Coronary artery (tissue), 2 donors: Measurements from ENCODE around the gene KCNRG.
A peak's percentile ranks its signal among the peaks of the same experiment; 100 is the strongest.

ENCODE experiments used
- DNase-seq: peaks from one replicate; pipeline ENCODE4 v3.0.0-alpha.2; 2017; ENCODE audit warnings: low spot score
- H3K27ac ChIP-seq, 2 donors: fragments of 200-600 bp; sonication (generic); one replicate each; pipeline ENCODE4 v1.5.1; 2016 to 2019
- H3K4me3 ChIP-seq: fragments of 200-600 bp; sonication (generic); 2 replicates; pipeline ENCODE4 v1.5.1; 2016; ENCODE audit warnings: mild to moderate bottlenecking, moderate library complexity
- TF ChIP-seq, protein P1 (sequence below): fragments of 200-600 bp; sonication (generic); IDR thresholded peaks from one replicate; pipeline ENCODE4 v1.5.1; 2019; ENCODE audit warnings: antibody characterized with exemption

KCNRG gene

DNA sequence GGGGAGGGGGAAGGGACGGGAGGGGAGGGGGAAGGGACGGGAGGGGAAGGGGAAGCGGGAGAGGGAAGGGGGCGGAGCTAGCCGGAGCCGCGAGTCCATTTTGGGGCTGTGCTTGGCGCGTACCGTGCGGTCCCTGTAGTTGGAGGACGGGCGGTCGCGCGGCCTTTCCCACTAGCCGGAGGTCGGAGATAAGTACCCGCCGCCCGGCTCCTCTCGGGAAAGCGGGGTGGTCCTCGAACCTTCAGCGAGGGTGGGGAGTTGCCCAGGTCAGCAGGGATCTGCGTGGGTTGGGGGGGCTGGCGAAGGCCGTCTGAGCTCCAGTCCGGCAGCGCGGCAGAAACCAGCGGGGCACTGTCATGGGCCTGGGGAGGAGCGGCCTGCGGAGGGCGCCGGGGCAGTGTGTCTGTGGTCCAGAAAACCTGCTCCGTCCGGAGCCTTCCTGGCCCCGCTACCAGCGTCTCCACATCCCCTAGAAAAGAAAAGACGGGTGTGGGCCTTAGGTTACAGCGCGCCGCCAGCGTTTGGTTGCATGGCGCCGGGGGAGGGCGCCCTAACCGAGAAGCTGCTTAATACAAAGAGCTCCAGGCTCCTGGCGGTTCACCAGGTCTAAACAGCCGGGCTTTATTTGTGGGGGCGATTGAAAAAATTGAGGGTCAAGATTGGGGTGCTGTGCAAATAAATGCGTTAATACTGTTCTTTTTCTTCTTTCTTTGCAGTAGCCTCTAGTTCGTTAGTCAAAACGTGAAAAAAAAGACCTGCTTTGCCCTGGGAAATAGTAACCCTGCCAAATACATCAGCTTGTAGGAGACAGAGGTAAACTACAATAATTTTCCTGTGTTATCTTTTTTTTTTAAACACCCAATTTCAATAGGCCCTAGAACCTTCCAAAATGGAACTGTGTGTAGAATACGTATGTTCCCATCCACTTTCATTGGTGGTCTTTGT lies 18.0 kb upstream of the KCNRG start, which contains the start of gene TRIM13:
Gene TRIM13 (plus strand): TSS at position 92 of the 945 bp plus-strand sequence. CDS start 14,899 bp downstream, outside the sequence.
- peak; percentile 93 for DNase-seq
- H3K4me3 ChIP-seq = peak within 1 kb of the TSS; percentile 98
- peak within 1 kb of the TSS; percentile 96 to 100 for H3K27ac ChIP-seq
- TF ChIP-seq, protein P1, sequence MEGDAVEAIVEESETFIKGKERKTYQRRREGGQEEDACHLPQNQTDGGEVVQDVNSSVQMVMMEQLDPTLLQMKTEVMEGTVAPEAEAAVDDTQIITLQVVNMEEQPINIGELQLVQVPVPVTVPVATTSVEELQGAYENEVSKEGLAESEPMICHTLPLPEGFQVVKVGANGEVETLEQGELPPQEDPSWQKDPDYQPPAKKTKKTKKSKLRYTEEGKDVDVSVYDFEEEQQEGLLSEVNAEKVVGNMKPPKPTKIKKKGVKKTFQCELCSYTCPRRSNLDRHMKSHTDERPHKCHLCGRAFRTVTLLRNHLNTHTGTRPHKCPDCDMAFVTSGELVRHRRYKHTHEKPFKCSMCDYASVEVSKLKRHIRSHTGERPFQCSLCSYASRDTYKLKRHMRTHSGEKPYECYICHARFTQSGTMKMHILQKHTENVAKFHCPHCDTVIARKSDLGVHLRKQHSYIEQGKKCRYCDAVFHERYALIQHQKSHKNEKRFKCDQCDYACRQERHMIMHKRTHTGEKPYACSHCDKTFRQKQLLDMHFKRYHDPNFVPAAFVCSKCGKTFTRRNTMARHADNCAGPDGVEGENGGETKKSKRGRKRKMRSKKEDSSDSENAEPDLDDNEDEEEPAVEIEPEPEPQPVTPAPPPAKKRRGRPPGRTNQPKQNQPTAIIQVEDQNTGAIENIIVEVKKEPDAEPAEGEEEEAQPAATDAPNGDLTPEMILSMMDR = peak; percentile 47

DNA sequence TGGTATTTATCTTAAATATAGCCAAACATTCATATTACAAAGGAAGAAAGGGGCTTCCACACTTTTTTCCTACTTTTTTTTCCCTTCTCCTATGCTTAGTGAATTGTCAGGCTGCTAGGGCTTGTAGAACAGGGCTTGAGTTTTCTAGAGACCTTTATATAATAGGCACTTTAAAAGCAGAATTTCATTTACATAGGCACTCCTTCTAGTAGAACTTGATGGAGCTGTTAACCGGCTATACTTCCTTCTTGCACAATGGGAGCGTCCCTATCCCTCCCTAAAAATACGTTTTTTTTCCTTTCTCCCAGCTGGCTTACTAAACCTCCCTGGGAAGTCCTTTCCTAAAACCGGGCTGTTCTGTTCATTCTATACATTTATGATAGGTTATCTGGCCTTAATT lies 17.3 kb upstream of the KCNRG start:
- DNase-seq = no peak
- peak overlapping the region; percentile 98 for H3K4me3 ChIP-seq
- TF ChIP-seq, protein P1 = no peak
- peak overlapping the region; percentile 94 to 100 for H3K27ac ChIP-seq

DNA sequence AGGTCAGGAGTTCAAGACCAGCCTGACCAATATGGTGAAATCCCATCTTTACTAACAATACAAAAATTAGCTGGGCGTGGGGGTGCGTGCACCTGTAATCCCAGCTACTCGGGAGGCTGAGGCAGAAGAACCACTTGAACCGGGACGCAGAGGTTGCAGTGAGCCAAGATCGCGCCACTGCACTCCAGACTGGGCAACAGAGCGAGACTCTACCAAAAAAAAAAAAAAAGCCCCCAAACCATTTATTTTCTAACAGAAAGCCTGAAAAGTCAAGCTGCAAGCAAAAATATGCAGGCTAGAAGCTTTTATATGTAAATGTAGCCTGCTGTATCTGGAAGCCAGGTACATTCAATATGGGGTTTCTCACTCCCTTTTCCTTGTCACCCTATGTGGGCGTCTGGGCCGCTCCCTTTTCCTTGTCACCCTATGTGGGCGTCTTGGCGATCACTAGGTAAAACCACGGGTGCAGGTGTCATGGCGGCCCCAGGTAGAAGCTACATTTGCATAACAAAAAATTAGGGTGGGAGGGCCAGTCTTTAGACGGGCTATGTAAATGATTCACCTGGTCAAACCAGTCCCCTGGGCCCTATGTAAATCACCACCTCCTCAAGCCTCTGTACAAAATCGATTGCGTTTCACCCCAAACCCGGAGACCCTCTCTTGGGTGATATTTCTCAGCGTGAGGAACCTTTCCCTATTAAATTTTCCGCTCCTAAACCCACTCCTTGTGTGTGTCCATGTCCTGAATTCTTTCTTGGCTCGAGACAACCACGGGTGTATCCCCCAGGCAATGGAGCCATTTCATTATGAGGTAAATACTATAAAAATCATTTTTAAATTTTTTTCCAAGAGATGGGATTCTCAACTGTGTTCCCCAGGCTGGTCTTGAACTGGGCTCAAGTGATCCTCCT lies 16.3 kb upstream of the KCNRG start:
- no peak for DNase-seq
- peak overlapping the region; percentile 94 to 100 for H3K27ac ChIP-seq
- TF ChIP-seq, protein P1 = no peak
- H3K4me3 ChIP-seq = peak overlapping the region; percentile 98

DNA sequence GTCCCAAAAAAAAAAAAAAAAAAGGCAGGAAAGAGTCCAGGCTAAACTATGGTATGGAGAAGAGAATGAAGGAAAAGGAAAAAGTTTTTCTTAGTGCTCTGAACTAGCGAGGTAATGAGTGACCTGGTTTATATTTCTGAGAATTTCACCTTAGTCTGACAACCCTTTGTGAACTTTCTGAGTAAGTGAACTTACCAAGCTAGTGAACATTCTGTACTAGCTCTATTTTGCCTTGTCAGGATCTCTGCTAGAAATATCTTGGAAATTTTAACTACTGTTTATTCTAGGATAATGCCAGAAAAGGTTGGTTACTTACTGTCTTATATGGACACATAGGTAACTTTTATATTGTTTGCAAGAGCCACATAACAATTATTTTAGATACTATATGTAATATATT lies 14.0 kb upstream of the KCNRG start:
- DNase-seq = no peak
- TF ChIP-seq, protein P1 = no peak
- H3K4me3 ChIP-seq = no peak overlapping the region
- H3K27ac ChIP-seq = peak overlapping the region in 1 of 2 donors; percentile 45

DNA sequence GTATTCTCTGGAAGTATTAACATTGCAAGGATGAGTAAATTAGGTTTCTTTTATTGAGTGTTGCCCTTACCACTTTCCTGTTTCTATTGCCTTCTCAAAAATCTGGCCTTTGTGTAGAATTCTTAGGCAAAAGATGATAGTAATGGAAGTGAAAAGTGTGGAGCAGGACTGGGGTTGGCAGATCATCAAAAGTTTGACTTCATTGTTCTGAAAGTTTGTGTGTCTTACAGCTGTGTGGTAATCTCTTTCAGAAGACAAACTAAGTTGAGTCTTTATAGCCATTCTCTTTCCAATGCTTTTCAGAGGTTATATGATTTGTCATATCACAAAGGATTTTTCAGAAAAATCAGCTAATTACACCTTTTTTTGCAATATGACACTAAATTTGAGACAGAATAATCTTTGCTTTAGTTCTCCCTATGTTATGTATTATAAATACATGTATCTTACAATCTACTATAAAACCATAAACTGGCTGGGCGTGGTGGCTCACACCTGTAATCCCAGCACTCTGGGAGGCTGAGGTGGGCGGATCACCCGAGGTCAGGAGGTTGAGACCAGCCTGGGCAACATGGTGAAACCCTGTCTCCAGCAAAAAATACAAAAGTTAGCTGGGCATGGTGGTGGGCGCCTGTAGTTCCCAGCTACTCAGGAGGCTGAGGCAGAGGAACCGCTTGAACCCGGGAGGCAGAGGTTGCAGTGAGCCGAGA lies 8.7 kb upstream of the KCNRG start:
- TF ChIP-seq, protein P1 = no peak

DNA sequence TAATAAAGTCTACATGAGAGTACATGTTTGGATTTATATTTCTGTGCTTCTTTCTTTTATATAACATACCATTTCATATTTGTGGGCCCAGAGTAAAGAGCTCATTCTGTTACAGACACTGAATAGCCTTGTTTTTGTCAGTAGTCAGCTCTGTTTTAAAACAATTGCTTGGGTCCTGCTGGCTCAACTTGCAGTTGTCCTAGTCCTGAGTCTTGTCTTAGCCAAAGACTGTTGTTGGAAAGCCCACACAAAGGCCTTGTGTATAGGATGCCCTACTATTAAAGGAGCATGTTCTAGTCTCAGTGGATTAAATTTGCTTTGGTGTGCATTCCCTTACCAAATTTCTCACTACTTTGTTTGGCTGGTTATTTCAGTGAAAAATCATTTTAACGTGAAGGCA lies 3.8 kb upstream of the KCNRG start:
- TF ChIP-seq, protein P1 = no peak
- no peak for DNase-seq

More for the DNA sequence above, 8.7 kb upstream of the KCNRG start:
- H3K27ac ChIP-seq = no peak overlapping the region
- no peak for DNase-seq
- H3K4me3 ChIP-seq = no peak overlapping the region

More for the DNA sequence above, 3.8 kb upstream of the KCNRG start:
- Histone ChIP-seq H3K4me3 (no peak overlapping the region), H3K27ac (no peak overlapping the region)
